BE2C (cell line): ENCODE measurements around the gene PLXDC2.
"Not testable (repeated sequence)": the region's sequence is repeated elsewhere in the genome, so short reads cannot be mapped to it uniquely, and the experiment has no call there.

ENCODE experiments used
- DNase-seq: peaks from one replicate; pipeline ENCODE4 v3.0.0-alpha.2; 2020
- H3K27me3 ChIP-seq: fragments of 250-450 bp; sonication (Bioruptor Pico); 2 replicates; pipeline ENCODE4 v1.5.1; 2020; ENCODE audit warnings: mild to moderate bottlenecking
- H3K36me3 ChIP-seq: fragments of 250-450 bp; sonication (Bioruptor Pico); 2 replicates; pipeline ENCODE4 v1.5.1; 2020; ENCODE audit warnings: mild to moderate bottlenecking
- H3K4me1 ChIP-seq: fragments of 250-450 bp; sonication (Bioruptor Pico); 2 replicates; pipeline ENCODE4 v1.5.1; 2020
- H3K4me3 ChIP-seq: 2 replicates; pipeline ENCODE4 v1.5.1; 2011; ENCODE audit warnings: low read depth, low read length
- H3K9me3 ChIP-seq: fragments of 250-450 bp; sonication (Bioruptor Pico); 2 replicates; pipeline ENCODE4 v1.5.1; 2020
- CTCF ChIP-seq: IDR thresholded peaks from 2 replicates; pipeline ENCODE4 v1.5.1; 2012; ENCODE audit warnings: mild to moderate bottlenecking, low read depth, low read length

The PLXDC2 gene

GRCh38 chr10:19999431-19999830, 183.2 kb downstream of the PLXDC2 start:
- no peaks in the 10 kb centered on the region for H3K27me3 ChIP-seq
- no peaks in the 10 kb centered on the region for H3K9me3 ChIP-seq
- no peaks in the 10 kb centered on the region for H3K36me3 ChIP-seq
- no peak overlapping the region for H3K4me3 ChIP-seq
- no peak for TF ChIP-seq CTCF
- DNase-seq = no peak
- no peaks in the 10 kb centered on the region for H3K4me1 ChIP-seq

GRCh38 chr10:20002026-20002425, 185.8 kb downstream of the PLXDC2 start:
- not testable (repeated sequence) for DNase-seq

GRCh38 chr10:20002657-20003056, 186.4 kb downstream of the PLXDC2 start:
- Histone ChIP-seq H3K27me3 (no peaks in the 10 kb centered on the region), H3K4me3 (no peak overlapping the region), H3K9me3 (no peaks in the 10 kb centered on the region), H3K4me1 (no peaks in the 10 kb centered on the region), H3K36me3 (no peaks in the 10 kb centered on the region)
- no peak for DNase-seq
- no peak for TF ChIP-seq CTCF

More at GRCh38 chr10:20002026-20002425, 185.8 kb downstream of the PLXDC2 start:
- H3K36me3 ChIP-seq, H3K4me1 ChIP-seq, H3K9me3 ChIP-seq, H3K27me3 ChIP-seq, H3K4me3 ChIP-seq: not testable (repeated sequence)

- Histone ChIP-seq H3K27me3 (no peaks in the 10 kb centered on the region), H3K4me3 (no peak overlapping the region), H3K4me1 (no peaks in the 10 kb centered on the region), H3K9me3 (no peaks in the 10 kb centered on the region), H3K36me3 (no peaks in the 10 kb centered on the region)
- no peak for TF ChIP-seq CTCF
- DNase-seq = no peak
Observed at GRCh38 chr10:20004087-20004523, 187.9 kb downstream of the PLXDC2 start.

- DNase-seq = no peak
- no peaks in the 10 kb centered on the region for H3K36me3 ChIP-seq
- no peaks in the 10 kb centered on the region for H3K9me3 ChIP-seq
- no peak for TF ChIP-seq CTCF
- H3K4me1 ChIP-seq = no peaks in the 10 kb centered on the region
- no peak overlapping the region for H3K4me3 ChIP-seq
- H3K27me3 ChIP-seq = no peaks in the 10 kb centered on the region
Observed at GRCh38 chr10:20005638-20006037, 189.4 kb downstream of the PLXDC2 start.

- no peaks in the 10 kb centered on the region for H3K27me3 ChIP-seq
- TF ChIP-seq CTCF = no peak
- H3K36me3 ChIP-seq = no peaks in the 10 kb centered on the region
- DNase-seq = no peak
- no peak overlapping the region for H3K4me3 ChIP-seq
- H3K9me3 ChIP-seq = no peaks in the 10 kb centered on the region
- no peaks in the 10 kb centered on the region for H3K4me1 ChIP-seq
Observed at GRCh38 chr10:20006169-20006870, 190.1 kb downstream of the PLXDC2 start.

GRCh38 chr10:20007426-20007825, 191.2 kb downstream of the PLXDC2 start:
- no peak for TF ChIP-seq CTCF
- no peaks in the 10 kb centered on the region for H3K27me3 ChIP-seq
- H3K36me3 ChIP-seq = no peaks in the 10 kb centered on the region
- no peaks in the 10 kb centered on the region for H3K4me1 ChIP-seq
- no peaks in the 10 kb centered on the region for H3K9me3 ChIP-seq
- no peak overlapping the region for H3K4me3 ChIP-seq
- no peak for DNase-seq
